ENCODE data around the gene RERE.
"Not testable (repeated sequence)": the region's sequence is repeated elsewhere in the genome, so short reads cannot be mapped to it uniquely, and the experiment has no call there.

Gene RERE

DNA sequence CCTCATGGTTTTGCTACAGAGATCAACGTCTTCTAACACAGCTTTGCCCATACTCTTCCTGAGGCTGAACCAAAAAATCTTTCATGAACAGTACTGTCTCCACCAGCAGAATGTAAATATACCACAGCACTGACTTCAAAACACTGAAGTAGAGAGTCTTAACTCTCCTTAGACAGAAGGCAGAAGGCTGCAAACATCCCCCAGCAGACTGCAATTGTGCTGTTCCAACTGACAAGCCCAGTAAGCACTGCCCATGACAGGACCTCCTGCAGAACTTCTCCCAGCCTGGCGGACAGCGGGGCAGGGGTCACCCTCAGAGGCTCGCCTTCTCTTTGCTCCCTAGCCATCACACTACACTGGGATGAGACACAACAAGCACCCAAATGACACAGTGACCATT is 218.7 kb downstream of the RERE start:
- DNase-seq, result no peak

DNA sequence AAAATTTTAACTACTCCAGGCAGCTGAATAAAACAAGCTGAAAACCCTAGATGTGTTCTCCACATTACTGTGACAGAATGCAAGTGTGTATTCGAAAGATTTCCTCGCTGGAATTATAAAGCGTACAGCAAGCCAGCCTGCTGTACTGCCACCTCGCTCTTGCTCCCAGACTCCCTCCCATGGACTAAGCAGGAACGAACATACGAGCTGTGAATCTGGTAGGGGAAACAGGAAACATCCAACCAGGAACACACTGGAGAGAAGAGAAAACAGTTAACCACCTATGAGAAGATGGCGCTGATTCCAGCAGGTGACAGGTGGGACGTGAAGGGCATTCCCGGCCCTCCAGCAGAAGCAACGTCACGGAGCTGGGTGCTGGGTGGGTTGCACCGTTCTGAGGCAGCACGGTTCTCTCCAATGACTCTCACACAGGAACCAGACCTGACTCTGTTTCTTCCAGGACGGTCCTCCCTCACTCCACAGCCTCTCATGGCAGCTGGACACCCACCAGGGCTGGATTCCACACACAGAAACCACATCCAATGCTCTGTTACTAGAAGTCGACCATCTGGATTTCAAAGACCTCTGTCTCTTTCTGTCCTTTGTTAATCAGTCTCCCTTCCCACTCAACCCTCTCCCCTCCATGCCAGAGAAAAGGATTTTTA is 219.2 kb downstream of the RERE start:
- DNase-seq, result no peak

DNA sequence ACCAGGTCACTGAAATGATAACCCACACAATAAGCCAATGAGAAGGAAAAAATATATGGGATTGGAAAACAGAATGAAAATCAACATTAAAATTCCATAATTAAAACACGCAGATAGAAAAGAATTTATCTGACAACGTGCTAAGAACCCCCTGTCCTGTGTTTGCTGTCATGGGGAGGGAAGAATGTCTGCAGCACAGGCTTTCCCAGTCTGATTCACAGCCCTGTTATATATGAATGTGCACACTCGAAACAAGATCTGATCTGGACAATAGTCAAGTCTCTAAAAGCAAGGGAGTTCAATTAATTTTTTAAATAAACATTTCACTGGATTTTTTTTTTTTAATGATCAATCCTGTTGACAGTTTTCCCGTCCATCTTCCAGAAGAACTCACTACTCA is 220.0 kb downstream of the RERE start:
- DNase-seq, result no peak

DNA sequence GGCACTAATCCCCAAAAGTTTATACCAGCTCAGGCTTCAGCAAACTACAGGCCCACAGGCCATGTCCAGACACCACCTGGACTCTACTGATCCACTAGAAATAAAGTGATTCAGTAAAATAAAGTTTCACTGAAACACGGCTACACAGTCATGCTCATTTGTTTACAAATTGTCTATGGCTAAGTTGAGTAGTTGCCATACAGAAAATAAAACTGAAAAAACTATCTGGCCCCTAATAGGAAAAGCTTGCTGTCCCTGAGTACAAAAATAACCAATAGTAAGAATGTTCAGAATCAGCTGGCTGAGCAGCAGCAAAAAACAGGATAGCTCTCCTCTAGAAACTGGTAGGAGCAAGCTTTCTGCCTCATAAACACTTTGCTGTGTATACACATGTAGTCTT is 221.5 kb downstream of the RERE start:
- no peak for DNase-seq

DNA sequence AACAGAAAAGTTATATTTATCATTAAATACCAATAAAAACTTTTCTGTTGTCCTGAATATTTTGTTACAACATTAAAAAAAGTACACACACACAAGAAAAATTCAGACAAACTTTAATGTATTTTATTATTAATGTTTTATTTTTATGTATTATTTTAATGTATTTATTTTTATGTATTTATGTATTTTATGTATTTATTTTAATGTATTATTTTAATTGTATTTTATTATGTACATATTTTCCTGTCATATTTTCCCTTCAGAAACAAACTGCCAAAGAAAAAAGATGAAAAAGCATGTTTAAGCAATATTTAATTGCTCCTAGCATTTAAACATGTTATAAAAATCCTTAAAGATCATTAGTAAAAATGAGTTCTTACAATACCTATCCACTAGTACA is 222.1 kb downstream of the RERE start:
- DNase-seq, result no peak

DNA sequence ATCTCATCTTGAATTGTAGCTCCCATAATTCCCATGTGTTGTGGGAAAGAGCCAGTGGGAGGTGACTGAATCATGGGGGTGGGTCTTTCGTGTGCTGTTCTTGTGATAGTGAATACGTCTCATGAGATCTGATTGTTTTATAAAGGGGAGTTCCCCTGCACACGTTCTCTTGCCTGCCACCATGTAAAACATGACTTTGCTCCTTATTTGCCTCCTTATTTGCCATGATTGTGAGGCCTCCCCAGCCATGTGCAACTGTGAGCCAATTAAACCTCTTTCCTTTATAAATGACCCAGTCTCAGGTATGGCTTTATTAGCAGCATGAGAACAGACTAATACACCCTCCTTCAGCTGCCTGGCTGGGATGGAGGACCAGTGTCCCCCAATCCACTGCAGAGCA is 224.1 kb downstream of the RERE start:
- DNase-seq, result not testable (repeated sequence)

DNA sequence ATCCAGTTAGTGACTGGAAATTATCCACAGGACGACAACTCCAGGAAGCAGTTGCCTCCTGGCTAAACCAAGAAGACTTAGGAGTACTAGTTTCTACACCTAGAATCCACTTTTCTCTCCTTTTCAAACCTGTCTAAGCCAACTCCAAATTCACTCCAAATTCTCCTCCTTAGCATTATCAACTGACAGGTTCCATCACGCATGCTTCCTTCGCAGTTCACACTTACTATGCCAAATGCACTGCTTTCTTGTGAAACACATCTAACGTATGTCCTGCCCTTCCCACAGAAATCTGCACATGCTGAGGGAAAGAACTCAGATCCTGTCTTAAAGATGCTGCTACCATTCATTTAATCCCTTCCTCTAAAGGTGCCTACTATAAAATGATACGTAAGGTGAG is 225.9 kb downstream of the RERE start:
- DNase-seq, result no peak

DNA sequence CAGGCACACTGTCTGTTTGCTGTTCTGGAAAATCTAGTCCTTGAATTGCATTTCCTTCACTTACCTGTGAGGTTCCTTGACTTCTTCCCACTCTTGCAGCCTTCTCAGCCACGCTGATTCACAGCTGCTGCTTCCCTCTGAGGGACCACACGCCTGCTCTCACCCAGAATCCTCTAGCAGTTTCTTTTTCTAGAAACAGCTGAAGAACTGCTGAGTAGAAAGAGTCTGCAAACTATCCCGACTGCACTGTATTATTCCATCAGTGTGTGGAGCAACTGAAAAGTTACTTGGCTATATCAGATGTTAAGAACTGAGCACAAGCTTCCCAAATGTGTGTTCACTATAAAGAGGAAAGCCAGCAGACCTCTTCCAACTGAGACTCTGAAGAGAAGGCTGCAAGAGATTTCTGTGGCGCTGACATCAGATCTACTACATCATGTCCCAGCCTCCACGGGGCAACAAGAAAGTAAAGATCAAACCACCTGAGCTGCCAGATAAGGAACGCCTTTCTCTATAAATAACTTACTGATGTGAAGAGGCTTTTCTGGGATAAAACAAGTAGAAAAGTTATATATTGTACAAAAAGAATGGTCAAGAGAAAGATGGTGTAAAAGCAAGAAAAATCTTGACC is 226.6 kb downstream of the RERE start:
- no peak for DNase-seq

DNA sequence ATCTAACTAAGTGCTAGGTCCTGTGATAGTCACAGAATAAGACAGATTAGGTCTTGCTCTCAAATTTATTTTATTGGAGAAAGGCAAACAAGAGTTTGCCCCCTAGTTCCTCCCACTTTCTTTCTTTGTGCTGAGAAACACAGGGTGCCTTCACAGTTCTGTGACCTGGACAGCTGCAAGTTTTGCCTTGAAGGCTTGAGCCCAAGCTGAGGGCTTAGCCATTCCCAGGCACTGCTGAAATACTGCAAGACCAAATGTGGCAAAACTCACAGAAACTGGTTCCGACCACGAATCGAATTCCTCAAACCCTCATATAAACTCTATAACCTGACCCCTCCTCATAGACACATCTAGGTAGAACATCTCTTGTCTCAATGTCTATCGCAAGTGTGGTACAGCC is 227.9 kb downstream of the RERE start:
- no peak for DNase-seq

DNA sequence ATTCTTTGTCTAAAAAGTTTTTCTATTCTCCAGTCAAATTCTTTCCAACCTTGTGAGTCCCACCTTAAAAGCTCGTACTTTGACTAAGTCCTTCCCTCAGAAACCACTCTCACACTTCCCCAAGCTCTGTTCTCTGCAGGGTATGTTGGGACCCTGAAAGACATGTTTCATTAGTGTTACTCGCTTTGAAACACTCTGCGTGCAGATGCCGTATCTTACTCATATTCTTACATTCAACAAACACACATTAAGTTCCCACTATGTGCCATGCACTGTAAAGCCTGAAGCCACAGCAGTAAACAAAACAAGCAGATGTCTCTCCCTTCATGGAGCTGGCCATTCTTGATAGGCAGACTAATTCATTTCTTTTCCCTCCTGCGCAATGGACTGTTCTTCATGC is 229.7 kb downstream of the RERE start:
- no peak for DNase-seq

DNA sequence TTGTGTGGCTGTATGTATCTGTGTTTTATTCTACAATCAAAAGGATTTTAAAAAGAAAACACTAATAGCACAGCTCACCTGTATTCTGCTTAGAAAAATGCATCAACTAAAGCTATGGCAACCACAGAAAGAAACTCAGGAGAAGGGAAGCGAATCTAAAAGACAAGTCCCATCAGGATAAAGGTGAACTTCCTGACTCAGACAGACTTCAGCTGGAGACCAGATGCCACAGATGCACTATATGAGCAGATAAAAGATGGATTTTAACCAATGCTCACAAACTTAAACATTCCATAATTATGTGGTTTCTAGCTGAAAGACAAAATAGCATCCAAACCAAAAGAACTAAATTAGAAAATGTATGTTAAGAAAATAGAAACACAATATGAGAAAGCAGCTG is 231.0 kb downstream of the RERE start:
- no peak for DNase-seq

DNA sequence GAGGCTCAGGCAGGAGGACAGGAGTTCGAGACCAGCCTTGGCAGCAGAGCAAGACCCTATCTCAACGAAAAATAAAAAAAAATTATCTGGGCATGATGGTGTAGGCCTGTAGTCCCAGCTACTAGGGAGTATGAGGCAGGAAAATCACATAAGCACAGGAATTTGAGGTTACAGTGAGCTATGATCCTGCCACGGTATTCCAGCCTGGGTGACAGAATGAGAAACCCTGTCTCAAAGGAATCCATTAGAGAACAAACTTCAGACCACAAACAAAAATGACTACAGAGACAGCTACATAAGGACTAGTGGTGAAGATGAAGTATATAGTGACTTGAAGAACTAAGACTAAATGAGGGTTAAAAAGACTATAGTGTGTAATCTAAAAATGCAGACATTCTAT is 233.1 kb downstream of the RERE start:
- no peak for DNase-seq

DNA sequence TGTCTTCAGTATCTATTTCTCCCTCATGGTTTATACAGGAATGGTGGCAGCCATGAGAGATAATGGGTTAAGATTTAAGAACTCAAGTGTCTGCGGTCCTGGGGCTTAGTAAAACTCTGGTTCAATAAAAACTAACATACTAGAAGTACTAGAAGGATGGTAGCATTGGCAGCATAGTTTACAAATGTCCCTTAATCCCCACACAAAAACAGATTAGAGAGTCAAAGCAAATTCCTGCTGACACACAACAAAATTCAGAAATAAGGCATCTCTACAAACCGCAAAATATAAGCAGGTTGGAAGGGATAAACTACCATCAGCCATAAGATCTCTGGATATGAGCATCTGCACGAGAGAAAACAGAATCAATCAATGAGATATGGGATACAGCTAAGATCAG is 234.4 kb downstream of the RERE start:
- DNase-seq, result no peak

DNA sequence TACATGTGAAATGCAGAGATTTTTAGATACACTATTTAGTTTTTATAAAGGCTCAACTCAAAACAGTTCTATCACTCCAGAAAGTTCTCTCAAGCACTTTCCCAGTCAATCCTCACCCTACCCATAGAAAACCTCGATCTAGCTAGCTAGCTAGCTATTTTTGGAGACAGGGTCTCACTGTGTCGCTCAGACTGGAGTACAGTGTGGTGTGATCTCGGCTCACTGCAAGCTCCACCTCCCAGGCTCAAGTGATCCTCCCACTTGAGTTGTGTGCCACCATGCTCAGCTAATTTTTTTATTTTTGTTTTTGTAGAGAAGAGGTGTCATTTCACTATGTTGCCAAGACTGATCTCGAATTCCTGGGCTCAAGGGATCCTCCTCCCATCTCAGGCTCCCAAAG is 236.9 kb downstream of the RERE start:
- DNase-seq, result no peak

DNA sequence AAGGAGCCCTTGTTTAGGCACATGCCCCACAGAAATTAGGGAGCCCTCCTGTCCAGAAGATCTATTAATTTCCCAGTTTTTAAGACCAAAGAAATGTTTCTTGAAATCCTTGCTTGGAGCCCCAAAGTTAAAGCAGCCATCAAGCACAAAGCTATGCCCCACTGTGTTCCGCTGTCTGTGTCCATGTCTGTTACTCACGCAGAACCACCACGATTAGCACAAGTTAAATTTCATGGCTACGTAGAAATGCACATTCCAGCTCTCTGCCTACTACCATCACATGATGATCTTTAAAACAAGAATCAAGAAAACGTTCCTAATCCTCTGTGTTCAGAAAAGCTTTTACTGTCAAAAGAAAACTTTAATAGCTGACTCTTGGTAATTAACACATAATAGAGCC is 238.5 kb downstream of the RERE start:
- no peak for DNase-seq

DNA sequence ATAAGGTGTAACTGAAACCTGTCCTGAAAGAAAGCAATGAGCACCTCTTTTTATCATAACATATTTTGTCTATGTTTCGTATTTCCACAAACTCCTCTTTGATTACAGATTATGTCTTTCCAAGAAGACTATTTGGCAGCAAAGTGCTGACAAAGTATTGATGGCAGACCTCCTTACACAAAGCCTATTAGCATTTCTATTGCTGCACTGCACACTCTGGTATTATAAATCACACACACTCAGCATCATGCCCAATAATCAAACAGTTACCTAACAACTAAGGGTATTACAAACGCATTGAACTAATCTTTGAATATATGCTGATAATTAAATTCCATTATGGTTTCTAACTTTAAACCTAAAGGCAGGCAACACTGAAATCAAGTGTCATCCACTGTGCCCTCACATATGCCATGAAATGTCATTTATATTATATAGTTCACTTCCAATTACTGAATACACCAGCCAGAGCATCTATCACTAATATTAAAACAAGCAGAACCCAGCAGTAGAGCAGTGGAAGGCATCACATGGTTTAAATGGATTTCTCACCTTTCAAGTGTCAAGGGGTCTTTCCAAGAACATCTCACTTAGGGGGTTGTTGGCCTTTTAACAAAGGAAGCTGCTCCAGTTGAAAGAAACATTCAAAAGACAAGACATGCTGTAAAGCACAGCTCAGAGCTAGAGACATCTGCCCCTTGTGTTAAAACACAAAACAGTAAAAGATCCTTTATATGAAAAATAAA is 239.1 kb downstream of the RERE start:
- DNase-seq, result no peak

DNA sequence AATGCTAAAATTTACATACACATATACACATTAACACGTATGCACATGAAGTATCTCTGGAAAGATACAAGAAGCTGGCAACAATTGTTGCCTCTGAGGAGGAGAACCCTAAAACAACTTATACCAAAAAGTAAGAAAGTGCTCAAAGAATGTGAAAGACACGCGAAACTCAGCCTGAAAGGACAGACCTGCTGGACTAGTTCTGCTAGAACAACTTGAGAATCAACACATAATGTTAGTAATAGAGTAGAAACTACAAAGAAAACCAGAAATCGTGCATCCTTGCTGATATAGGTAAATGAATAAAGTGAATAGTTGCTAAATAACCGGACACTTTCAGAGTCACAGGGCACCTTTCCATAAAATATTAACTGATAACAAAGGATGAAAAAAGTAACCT is 242.5 kb downstream of the RERE start:
- no peak for DNase-seq

DNA sequence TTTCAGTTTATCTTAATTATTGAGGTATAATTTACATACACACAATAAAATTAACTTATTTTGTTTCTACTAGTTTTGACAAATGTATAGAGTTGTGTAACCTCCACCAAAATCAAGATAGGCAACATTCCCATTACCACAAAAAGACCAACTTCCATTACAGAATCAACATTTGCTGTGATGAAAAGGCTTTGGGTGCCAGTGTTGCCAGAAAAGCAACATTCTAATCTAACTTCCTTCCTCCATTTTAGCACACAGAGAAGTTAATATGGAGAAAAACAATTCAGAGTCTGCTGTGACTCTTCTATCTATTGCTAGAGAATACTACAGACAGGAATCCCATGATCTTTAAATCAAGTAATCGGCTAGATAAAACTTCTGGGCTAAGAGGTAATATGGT is 245.3 kb downstream of the RERE start:
- no peak for DNase-seq

DNA sequence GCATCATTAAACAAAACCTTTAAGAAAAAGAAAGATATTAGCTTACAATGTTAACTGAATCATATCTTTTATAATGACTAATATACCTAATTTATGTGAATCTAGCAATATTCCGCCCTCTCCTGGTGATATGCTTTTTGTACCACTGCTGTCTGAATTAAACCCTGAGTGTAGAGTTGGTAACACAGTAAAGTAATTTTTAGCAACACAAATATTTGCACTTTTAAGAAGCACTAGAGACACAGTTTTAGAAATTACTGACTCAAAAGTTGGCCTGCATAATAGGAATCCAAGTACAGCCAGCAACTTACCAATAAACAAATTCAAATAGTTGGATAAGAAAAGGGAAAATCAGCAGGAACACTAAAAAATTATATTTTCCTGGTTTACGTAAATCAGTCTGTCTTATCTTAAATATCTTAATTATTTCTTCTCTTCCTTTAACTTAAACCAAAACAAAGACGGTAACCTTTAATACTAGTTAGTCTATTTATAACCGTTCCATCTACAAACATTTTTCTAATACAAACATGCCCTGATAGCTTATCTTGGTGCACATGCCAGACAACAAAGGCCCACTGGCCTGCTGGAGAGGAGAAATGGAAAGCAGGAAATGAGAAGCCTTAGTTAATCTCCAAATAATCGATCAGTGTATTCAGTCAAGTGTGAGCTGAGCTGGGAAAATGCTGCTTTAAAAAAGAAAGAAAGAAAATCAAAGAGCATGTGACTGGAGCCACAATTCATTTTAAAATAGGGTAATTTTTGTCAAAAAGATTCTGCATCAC is 246.0 kb downstream of the RERE start:
- no peak for DNase-seq

DNA sequence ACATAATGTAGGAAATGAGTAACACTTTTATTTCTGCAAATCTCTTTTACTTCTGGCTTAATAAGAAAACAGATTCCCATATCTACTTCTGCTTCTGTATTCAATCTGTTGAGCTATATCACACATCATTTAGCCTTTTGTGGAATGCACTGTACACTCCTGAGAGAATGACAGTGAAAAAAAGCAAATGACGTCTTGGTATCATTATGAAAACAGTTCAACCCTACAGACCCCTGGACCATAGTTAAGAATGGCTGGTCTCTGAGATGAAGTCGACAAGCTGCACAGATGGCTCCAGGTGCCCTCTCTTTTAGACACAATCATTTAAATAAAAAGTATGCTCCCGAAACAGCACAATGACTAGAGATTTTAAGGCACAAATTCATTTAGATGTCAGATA is 247.0 kb downstream of the RERE start:
- no peak for DNase-seq

DNA sequence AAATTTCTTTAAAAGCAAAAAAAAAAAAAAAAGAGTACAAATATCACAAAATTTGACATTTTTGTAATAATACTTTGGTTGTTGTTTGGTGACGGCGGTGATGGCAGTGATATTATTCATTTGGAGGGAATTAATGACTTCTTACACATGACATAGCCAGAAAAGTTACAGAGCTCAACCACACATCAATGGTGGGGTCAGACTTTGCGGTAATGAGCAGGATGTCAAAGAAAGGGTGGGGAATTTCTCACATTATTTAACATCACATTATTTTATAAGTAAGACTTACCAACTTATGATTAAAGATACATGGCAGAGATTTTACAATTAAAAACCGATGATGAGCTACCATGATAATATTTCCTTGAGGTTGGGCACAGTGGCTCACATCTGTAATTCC is 248.2 kb downstream of the RERE start:
- DNase-seq, result no peak

DNA sequence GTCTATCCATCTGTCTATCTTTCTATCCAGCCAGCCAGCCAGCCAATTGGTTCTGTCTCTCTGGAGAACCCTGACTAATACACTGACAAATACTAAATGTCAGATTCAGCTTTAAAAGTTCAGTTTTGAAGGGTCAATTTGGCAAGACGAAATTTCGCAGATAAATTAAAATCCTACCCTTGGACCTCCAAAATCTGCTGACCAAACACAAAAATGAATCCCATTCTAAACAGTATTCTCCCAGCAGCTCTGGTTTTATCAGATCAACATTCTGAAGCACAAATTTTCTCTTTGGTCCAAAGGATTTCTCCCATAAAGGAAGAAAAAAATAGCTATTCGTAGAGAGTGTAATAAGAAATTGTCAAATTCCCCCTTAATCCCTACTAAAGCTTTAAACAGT is 248.6 kb downstream of the RERE start:
- DNase-seq, result no peak

DNA sequence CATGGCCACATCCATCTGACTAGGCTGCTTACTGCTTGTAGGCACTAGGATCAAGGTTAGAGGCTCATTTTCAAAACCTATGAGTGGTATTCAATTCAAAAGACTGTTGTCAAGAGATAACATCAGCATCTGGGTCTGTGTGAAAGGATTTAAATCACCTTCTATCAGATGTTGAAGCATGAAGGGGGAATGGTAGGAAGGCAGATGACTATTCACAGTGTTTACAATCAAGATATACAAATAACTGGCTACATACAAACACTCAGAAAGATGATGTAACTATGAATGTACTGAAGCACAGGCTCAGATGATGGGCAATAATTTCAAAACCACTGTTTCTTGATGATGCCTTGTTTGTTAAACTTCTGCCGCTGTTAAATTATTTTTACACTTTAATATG is 250.3 kb downstream of the RERE start:
- DNase-seq, result no peak

DNA sequence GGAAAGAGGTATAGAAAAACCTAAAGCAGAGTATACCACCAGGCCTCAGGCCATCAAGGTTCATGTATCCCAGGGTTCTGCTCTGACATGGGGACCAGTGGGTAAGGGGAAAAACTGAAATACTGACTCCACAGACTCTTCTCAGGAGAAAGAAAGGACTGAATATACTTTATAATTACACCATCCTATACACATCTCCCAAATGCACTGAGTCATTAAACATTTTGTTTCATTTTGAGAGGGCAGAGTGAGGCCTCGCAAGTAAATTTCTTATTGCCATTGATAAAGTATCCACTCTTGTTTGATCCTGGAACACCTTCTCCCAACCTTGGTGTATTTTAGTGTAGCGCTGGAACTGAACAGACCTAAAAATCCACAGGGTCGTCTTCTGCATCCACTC is 251.6 kb downstream of the RERE start:
- no peak for DNase-seq

Data from stimulated activated CD4-positive, alpha-beta T cell treated with anti-CD3 and anti-CD28 coated beads, Interleukin-2, amount 100 ng/mL, for 48 hours (primary cell).